Activated T-helper 2 cell treated with anti-CD3 and anti-CD28 coated beads, Interferon-gamma antibody, Interleukin-2, Interleukin-4, amounts not matched to agents 10 μg/mL and 5 μg/mL and 100 μg/mL, durations not matched to agents 14 hours and 24 hours and 36 hours (primary cell): Measurements from ENCODE around the gene CFAP46. TPM values are rescaled to one million over a fixed set of nuclear protein-coding genes. Genes with fewer than 3 reads are reported as not detected.

ENCODE experiments used
- DNase-seq: peaks from one replicate; pipeline ENCODE4 v3.0.0; 2021; ENCODE audit warnings: low spot score
- H3K27ac Mint-ChIP-seq: one replicate; pipeline ENCODE4 v1.8.0; 2021; ENCODE audit warnings: mixed read lengths
- H3K27me3 Mint-ChIP-seq: one replicate; pipeline ENCODE4 v1.8.0; 2021; ENCODE audit warnings: low read depth, mixed read lengths
- H3K36me3 Mint-ChIP-seq: one replicate; pipeline ENCODE4 v1.8.0; 2021; ENCODE audit warnings: low read depth, mixed read lengths
- H3K4me1 Mint-ChIP-seq: one replicate; pipeline ENCODE4 v1.8.0; 2021; ENCODE audit warnings: low read depth, mixed read lengths
- H3K4me3 Mint-ChIP-seq: one replicate; pipeline ENCODE4 v1.8.0; 2021; ENCODE audit warnings: low read depth, mild to moderate bottlenecking, moderate library complexity, mixed read lengths
- H3K9me3 Mint-ChIP-seq: one replicate; pipeline ENCODE4 v1.8.0; 2021; ENCODE audit warnings: mixed read lengths
- intact Hi-C: fragments of 100-400 bp; cut with micrococcal nuclease; formaldehyde crosslinking; loops from one replicate; pipeline ENCODE4 v1.15.1; 2023
- total RNA-seq: library from RNA; stranded (reverse); gene quantifications from 2 replicates; pipeline ENCODE4 v1.2.3, GENCODE V29; 2022

Gene CFAP46
- total RNA-seq, 1 donor from 2014 or later: not detected

- intact Hi-C loops: no loop called here
- Mint-ChIP-seq H3K9me3 (no peaks in the 10 kb centered on the region), H3K27me3 (no peaks in the 10 kb centered on the region), H3K4me1 (no peaks in the 10 kb centered on the region), H3K4me3 (no peak overlapping the region), H3K27ac (no peak overlapping the region), H3K36me3 (no peaks in the 10 kb centered on the region)
- no peak for DNase-seq
Observed at GRCh38 chr10:132810807-132811700, 131.3 kb downstream of the CFAP46 start.

GRCh38 chr10:132810141-132810806 lies 132.1 kb downstream of the CFAP46 start:
- Mint-ChIP-seq H3K4me1 (no peaks in the 10 kb centered on the region), H3K27ac (no peak overlapping the region), H3K27me3 (no peaks in the 10 kb centered on the region), H3K36me3 (no peaks in the 10 kb centered on the region), H3K4me3 (no peak overlapping the region), H3K9me3 (no peaks in the 10 kb centered on the region)
- DNase-seq: no peak
- intact Hi-C loops: no loop called here

GRCh38 chr10:132809232-132810140 lies 132.9 kb downstream of the CFAP46 start:
- Mint-ChIP-seq H3K9me3 (no peaks in the 10 kb centered on the region), H3K27me3 (no peaks in the 10 kb centered on the region), H3K4me1 (no peaks in the 10 kb centered on the region), H3K36me3 (no peaks in the 10 kb centered on the region), H3K4me3 (no peak overlapping the region), H3K27ac (no peak overlapping the region)
- no peak for DNase-seq
- intact Hi-C loops: no loop called here

- H3K9me3 Mint-ChIP-seq: no peaks in the 10 kb centered on the region
- intact Hi-C loops: no loop called here
- no peaks in the 10 kb centered on the region for H3K4me1 Mint-ChIP-seq
- H3K36me3 Mint-ChIP-seq: no peaks in the 10 kb centered on the region
- DNase-seq: no peak
- H3K4me3 Mint-ChIP-seq: no peak overlapping the region
- no peak overlapping the region for H3K27ac Mint-ChIP-seq
- H3K27me3 Mint-ChIP-seq: no peaks in the 10 kb centered on the region
Observed at GRCh38 chr10:132808383-132809231, 133.8 kb downstream of the CFAP46 start.

GRCh38 chr10:132807621-132808049 lies 134.7 kb downstream of the CFAP46 start:
- intact Hi-C loops: no loop called here

GRCh38 chr10:132806561-132807003 lies 135.8 kb downstream of the CFAP46 start:
- Mint-ChIP-seq H3K9me3 (no peaks in the 10 kb centered on the region), H3K36me3 (no peaks in the 10 kb centered on the region), H3K4me3 (no peak overlapping the region), H3K27me3 (no peaks in the 10 kb centered on the region), H3K27ac (no peak overlapping the region), H3K4me1 (no peaks in the 10 kb centered on the region)
- DNase-seq: no peak
- intact Hi-C loops: no loop called here

More at GRCh38 chr10:132807621-132808049, 134.7 kb downstream of the CFAP46 start:
- Mint-ChIP-seq H3K27me3 (no peaks in the 10 kb centered on the region), H3K4me1 (no peaks in the 10 kb centered on the region), H3K36me3 (no peaks in the 10 kb centered on the region), H3K27ac (no peak overlapping the region), H3K4me3 (no peak overlapping the region), H3K9me3 (no peaks in the 10 kb centered on the region)
- DNase-seq: no peak

- Mint-ChIP-seq H3K4me1 (no peaks in the 10 kb centered on the region), H3K9me3 (no peaks in the 10 kb centered on the region), H3K27ac (no peak overlapping the region), H3K4me3 (no peak overlapping the region), H3K27me3 (no peaks in the 10 kb centered on the region), H3K36me3 (no peaks in the 10 kb centered on the region)
- intact Hi-C loops: no loop called here
- DNase-seq: no peak
Observed at GRCh38 chr10:132806110-132806509, 136.3 kb downstream of the CFAP46 start.

- Mint-ChIP-seq H3K36me3 (no peaks in the 10 kb centered on the region), H3K4me1 (no peaks in the 10 kb centered on the region), H3K27ac (no peak overlapping the region), H3K9me3 (no peaks in the 10 kb centered on the region), H3K27me3 (no peaks in the 10 kb centered on the region), H3K4me3 (no peak overlapping the region)
- intact Hi-C loops: no loop called here
- DNase-seq: no peak
Observed at GRCh38 chr10:132805599-132805998, 136.8 kb downstream of the CFAP46 start.

GRCh38 chr10:132804785-132805426 lies 137.5 kb downstream of the CFAP46 start:
- DNase-seq: no peak
- Mint-ChIP-seq H3K4me3 (no peak overlapping the region), H3K27me3 (no peaks in the 10 kb centered on the region), H3K4me1 (no peaks in the 10 kb centered on the region), H3K27ac (no peak overlapping the region), H3K9me3 (no peaks in the 10 kb centered on the region), H3K36me3 (no peaks in the 10 kb centered on the region)
- intact Hi-C loops: no loop called here

GRCh38 chr10:132804287-132804686 lies 138.1 kb downstream of the CFAP46 start:
- Mint-ChIP-seq H3K4me3 (no peak overlapping the region), H3K27me3 (no peaks in the 10 kb centered on the region), H3K36me3 (no peaks in the 10 kb centered on the region), H3K4me1 (no peaks in the 10 kb centered on the region), H3K9me3 (no peaks in the 10 kb centered on the region), H3K27ac (no peak overlapping the region)
- intact Hi-C loops: no loop called here
- no peak for DNase-seq

GRCh38 chr10:132803416-132804210 lies 138.8 kb downstream of the CFAP46 start:
- Mint-ChIP-seq H3K27ac (no peak overlapping the region), H3K9me3 (no peaks in the 10 kb centered on the region), H3K27me3 (no peaks in the 10 kb centered on the region), H3K4me3 (no peak overlapping the region), H3K4me1 (no peaks in the 10 kb centered on the region), H3K36me3 (no peaks in the 10 kb centered on the region)
- no peak for DNase-seq
- intact Hi-C loops: no loop called here
